ENCODE measurements around the gene ERGIC1.

ERGIC1 gene

GRCh38 chr5:172999974-173000373 is 165.9 kb downstream of the ERGIC1 start:
- H3K9me3 ChIP-seq (ENCODE audit: insufficient read depth, low read depth, low read length) = no peaks in the 10 kb centered on the region
- H3K4me1 ChIP-seq (ENCODE audit: insufficient read depth, low read length, poor library complexity, severe bottlenecking) = no peaks in the 10 kb centered on the region
- no peak for TF ChIP-seq EZH2phosphoT487 (IDR thresholded peaks at IDR 0.05; ENCODE audit: borderline replicate concordance)
- TF ChIP-seq, protein P1, sequence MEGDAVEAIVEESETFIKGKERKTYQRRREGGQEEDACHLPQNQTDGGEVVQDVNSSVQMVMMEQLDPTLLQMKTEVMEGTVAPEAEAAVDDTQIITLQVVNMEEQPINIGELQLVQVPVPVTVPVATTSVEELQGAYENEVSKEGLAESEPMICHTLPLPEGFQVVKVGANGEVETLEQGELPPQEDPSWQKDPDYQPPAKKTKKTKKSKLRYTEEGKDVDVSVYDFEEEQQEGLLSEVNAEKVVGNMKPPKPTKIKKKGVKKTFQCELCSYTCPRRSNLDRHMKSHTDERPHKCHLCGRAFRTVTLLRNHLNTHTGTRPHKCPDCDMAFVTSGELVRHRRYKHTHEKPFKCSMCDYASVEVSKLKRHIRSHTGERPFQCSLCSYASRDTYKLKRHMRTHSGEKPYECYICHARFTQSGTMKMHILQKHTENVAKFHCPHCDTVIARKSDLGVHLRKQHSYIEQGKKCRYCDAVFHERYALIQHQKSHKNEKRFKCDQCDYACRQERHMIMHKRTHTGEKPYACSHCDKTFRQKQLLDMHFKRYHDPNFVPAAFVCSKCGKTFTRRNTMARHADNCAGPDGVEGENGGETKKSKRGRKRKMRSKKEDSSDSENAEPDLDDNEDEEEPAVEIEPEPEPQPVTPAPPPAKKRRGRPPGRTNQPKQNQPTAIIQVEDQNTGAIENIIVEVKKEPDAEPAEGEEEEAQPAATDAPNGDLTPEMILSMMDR (conservative IDR thresholded peaks at IDR 0.05; ENCODE audit: low read length) = no peak

DNA sequence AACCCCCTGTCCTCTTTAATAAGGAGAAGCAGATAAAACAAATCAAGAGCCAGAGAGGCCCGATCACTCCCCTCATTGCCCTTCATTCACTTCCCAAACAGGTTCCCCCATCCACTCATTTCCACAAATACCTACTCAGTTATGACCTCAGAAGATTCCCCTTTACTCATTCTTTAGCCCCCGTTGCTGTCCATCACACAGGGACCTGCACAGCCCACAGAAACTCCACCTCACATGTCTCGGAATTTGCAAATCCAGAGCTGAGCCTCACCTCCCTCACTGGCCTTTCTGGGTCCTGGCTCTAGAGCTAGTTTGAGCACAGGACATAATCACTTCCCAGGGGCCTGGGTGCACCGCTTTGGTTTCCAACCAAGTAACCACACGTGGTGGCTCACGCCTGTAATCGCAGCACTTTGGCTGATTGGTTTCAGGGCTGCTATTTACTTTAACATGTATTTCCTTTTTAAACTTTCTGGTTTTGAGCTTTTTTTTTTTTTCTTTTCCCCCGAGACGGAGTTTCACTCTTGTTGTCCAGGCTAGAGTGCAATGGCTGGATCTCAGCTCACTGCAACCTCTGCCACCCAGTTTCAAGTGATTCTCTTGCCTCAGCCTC is 167.3 kb downstream of the ERGIC1 start:
- no peak for TF ChIP-seq EZH2phosphoT487 (IDR thresholded peaks at IDR 0.05; ENCODE audit: borderline replicate concordance)
- TF ChIP-seq, protein P1 (conservative IDR thresholded peaks at IDR 0.05; ENCODE audit: low read length) = no peak
- Histone ChIP-seq H3K9me2 (replicated peaks; ENCODE audit: low read depth, low read length) (no peaks in the 10 kb centered on the region), H4K20me1 (ENCODE audit: insufficient read depth, low read length, poor library complexity, severe bottlenecking) (peaks cover 6% of the 10 kb centered on the region), H3F3A (ENCODE audit: low read depth) (no peaks in the 10 kb centered on the region), H3K4me3 (ENCODE audit: low read length, poor library complexity, severe bottlenecking) (no peak overlapping the region), H3K27me3 (ENCODE audit: insufficient read depth, low read length, poor library complexity, severe bottlenecking) (no peaks in the 10 kb centered on the region), H3K4me2 (ENCODE audit: low read depth, low read length, poor library complexity, severe bottlenecking) (no peak overlapping the region), H2AFZ (ENCODE audit: low read length) (no peak overlapping the region), H3K4me1 (ENCODE audit: insufficient read depth, low read length, poor library complexity, severe bottlenecking) (no peaks in the 10 kb centered on the region), H3K9me3 (ENCODE audit: insufficient read depth, low read depth, low read length) (no peaks in the 10 kb centered on the region), H3K9ac (ENCODE audit: low read depth, low read length, poor library complexity, severe bottlenecking) (no peak overlapping the region), H3K36me3 (ENCODE audit: insufficient read depth, low read length) (0 out of 2 replicates have a peak, but pooled peaks cover 6% of the 10 kb centered on the region), H3K79me2 (ENCODE audit: insufficient read depth, low read length) (peaks cover 63% of the 10 kb centered on the region; the same call in 1 of the 2 replicates)

More at GRCh38 chr5:172999974-173000373, 165.9 kb downstream of the ERGIC1 start:
- H3K9ac ChIP-seq (ENCODE audit: low read depth, low read length, poor library complexity, severe bottlenecking) = no peak overlapping the region
- H3K9me2 ChIP-seq (replicated peaks; ENCODE audit: low read depth, low read length) = no peaks in the 10 kb centered on the region
- H3K4me3 ChIP-seq (ENCODE audit: low read length, poor library complexity, severe bottlenecking) = no peak overlapping the region
- peaks cover 53% of the 10 kb centered on the region; the same call in 1 of the 2 replicates for H3K79me2 ChIP-seq (ENCODE audit: insufficient read depth, low read length)
- H4K20me1 ChIP-seq (ENCODE audit: insufficient read depth, low read length, poor library complexity, severe bottlenecking) = peaks cover 6% of the 10 kb centered on the region
- H2AFZ ChIP-seq (ENCODE audit: low read length) = no peak overlapping the region
- H3K4me2 ChIP-seq (ENCODE audit: low read depth, low read length, poor library complexity, severe bottlenecking) = no peak overlapping the region
- H3K36me3 ChIP-seq (ENCODE audit: insufficient read depth, low read length) = peaks cover 15% of the 10 kb centered on the region; the same call in 1 of the 2 replicates
- H3F3A ChIP-seq (ENCODE audit: low read depth) = no peaks in the 10 kb centered on the region
- H3K27me3 ChIP-seq (ENCODE audit: insufficient read depth, low read length, poor library complexity, severe bottlenecking) = no peaks in the 10 kb centered on the region
